HepG2 (cell line): ENCODE results near the gene ADAMTS18. TPM values are rescaled to one million over a fixed set of nuclear protein-coding genes. Genes with fewer than 3 reads are reported as not detected.
A peak's percentile ranks its signal among the peaks of the same experiment; 100 is the strongest.

Experiments used
- ATAC-seq: fragments of 200-7000 bp; cut with Tn5 transposase; 3 replicates; pipeline ENCODE4 v1.9.1; 2020; ENCODE audit warnings: mild to moderate bottlenecking, moderate library complexity
- BruUV-seq: library from RNA; stranded (reverse); fragments of 400-500 nt; replicated peaks from 2 replicates; lab custom pipeline; 2021; lab: Mats Ljungman, UMichigan
- CTCF ChIA-PET: fragments of 300-600 bp; formaldehyde crosslinking; extraction: SDS; loops from one replicate; lab custom pipeline; 2021; ENCODE audit warnings: low total read pairs, inconsistent platforms, low intra/inter-chr PET ratio; lab: Yijun Ruan, JAX
- POLR2A ChIA-PET: fragments of 350-600 bp; sonication (Branson Sonifier 250); formaldehyde crosslinking; loops from one replicate; lab custom pipeline; 2020; ENCODE audit warnings: antibody characterized with exemption, inconsistent platforms; lab: Yijun Ruan, JAX
- DNase-seq: peaks from one replicate; pipeline ENCODE4 v3.0.0-alpha.2; 2015; ENCODE audit warnings: low spot score
- FAIRE-seq: peaks from 3 replicates; lab custom pipeline; 2011; peaks lifted over from hg19 to GRCh38; lab: Jason Lieb, UNC
- H2AFZ ChIP-seq: one replicate; pipeline ENCODE4 v1.6.1; 2011; ENCODE audit warnings: low read length, inconsistent platforms
- H3K27ac ChIP-seq: fragments of 300-600 bp; 3 replicates; pipeline ENCODE4 v1.8.0; 2011; ENCODE audit warnings: mixed run types, mild to moderate bottlenecking, mixed read lengths, low read length, inconsistent platforms; ENCODE audit not compliant: insufficient read depth; ENCODE audit errors: extremely low read length
- H3K27me3 ChIP-seq, 2 experiments: fragments of 200-600 bp in 1 of 2; 2 replicates in 1 of 2; 3 replicates in 1 of 2; pipeline versions ENCODE4 v1.6.0 to v1.8.0; 2011; ENCODE audit warnings: low read length in 2 of 2, mild to moderate bottlenecking in 2 of 2, moderate library complexity in 2 of 2, inconsistent platforms in 1 of 2; ENCODE audit not compliant: insufficient read depth in 2 of 2, control insufficient read depth in 1 of 2
- H3K36me3 ChIP-seq, 2 experiments: fragments of 200-600 bp in 1 of 2; replicated peaks in 1 of 2; 2 replicates in 1 of 2; 3 replicates in 1 of 2; pipeline versions ENCODE4 v1.5.1 to v1.8.0; 2011; ENCODE audit warnings: low read length in 2 of 2, inconsistent platforms in 1 of 2; ENCODE audit not compliant: insufficient read depth in 2 of 2, control insufficient read depth in 1 of 2
- H3K4me1 ChIP-seq: 2 replicates; pipeline ENCODE4 v1.5.1; 2012; ENCODE audit warnings: low read length, inconsistent platforms; ENCODE audit not compliant: insufficient read depth
- H3K4me2 ChIP-seq: 2 replicates; pipeline ENCODE4 v1.6.0; 2011; ENCODE audit warnings: low read depth, low read length, inconsistent platforms
- H3K4me3 ChIP-seq, 3 experiments: fragments of 200-600 bp in 1 of 3; sonication (generic), shearing (Covaris generic) in 1 of 3; replicated peaks in 1 of 3; 2 replicates each; pipeline ENCODE4 v1.5.1; 2011 to 2016; ENCODE audit warnings: low read length in 3 of 3, inconsistent platforms in 2 of 3, low read depth in 2 of 3, mild to moderate bottlenecking in 2 of 3, control low read depth in 1 of 3, mixed read lengths in 1 of 3; ENCODE audit not compliant: insufficient read depth in 1 of 3
- H3K79me2 ChIP-seq: one replicate; pipeline ENCODE4 v1.6.1; 2011; ENCODE audit warnings: low read length, inconsistent platforms; ENCODE audit not compliant: insufficient read depth
- H3K9ac ChIP-seq: 2 replicates; pipeline ENCODE4 v1.6.0; 2011; ENCODE audit warnings: mild to moderate bottlenecking, low read depth, low read length, inconsistent platforms; ENCODE audit not compliant: insufficient read depth
- H3K9me3 ChIP-seq: 2 replicates; pipeline ENCODE4 v1.5.1; 2012; ENCODE audit warnings: mild to moderate bottlenecking, low read length
- H4K20me1 ChIP-seq: 2 replicates; pipeline ENCODE4 v1.6.0; 2011; ENCODE audit warnings: inconsistent platforms, mild to moderate bottlenecking, low read length, moderate library complexity; ENCODE audit not compliant: insufficient read depth
- ARID5B ChIP-seq: IDR thresholded peaks from 2 replicates; pipeline ENCODE4 v1.4.0; 2020; ENCODE audit warnings: mild to moderate bottlenecking, missing genetic modification reagents
- CBX5 ChIP-seq: sonication (generic); formaldehyde crosslinking; IDR thresholded peaks from 2 replicates; pipeline ENCODE4 v1.4.0; 2020; ENCODE audit warnings: missing genetic modification reagents, borderline replicate concordance
- DPF2 ChIP-seq: sonication (generic); formaldehyde crosslinking; IDR thresholded peaks from 2 replicates; pipeline ENCODE4 v1.4.0; 2020; ENCODE audit warnings: mild to moderate bottlenecking, low read depth, missing genetic modification reagents, borderline replicate concordance
- HMGXB4 ChIP-seq, 2 experiments: sonication (generic) in 1 of 2; formaldehyde crosslinking in 1 of 2; IDR thresholded peaks; 2 replicates each; pipeline versions ENCODE4 v1.4.0 to v1.6.1; 2018 to 2020; ENCODE audit warnings: missing genetic modification reagents in 2 of 2, borderline replicate concordance in 1 of 2, low read depth in 1 of 2, mild to moderate bottlenecking in 1 of 2, missing biosample characterization in 1 of 2
- IKZF1 ChIP-seq: fragments of 450-650 bp; IDR thresholded peaks from 2 replicates; pipeline ENCODE4 v1.7.1; 2016
- IKZF5 ChIP-seq: IDR thresholded peaks from 2 replicates; pipeline ENCODE4 v1.6.1; 2018; ENCODE audit warnings: missing genetic modification reagents, mild to moderate bottlenecking, missing compliant biosample characterization
- MYPOP ChIP-seq: sonication (generic); formaldehyde crosslinking; IDR thresholded peaks from 2 replicates; pipeline ENCODE4 v1.8.1; 2023; ENCODE audit warnings: mild to moderate bottlenecking, moderate library complexity, missing genetic modification reagents
- SRF ChIP-seq: IDR thresholded peaks from 2 replicates; pipeline ENCODE4 v1.6.1; 2011; ENCODE audit warnings: mild to moderate bottlenecking, low read depth, low read length, moderate library complexity
- ZNF292 ChIP-seq: sonication (generic); formaldehyde crosslinking; IDR thresholded peaks from 2 replicates; pipeline ENCODE4 v1.8.1; 2022; ENCODE audit warnings: mild to moderate bottlenecking, low read depth, missing genetic modification reagents, borderline replicate concordance
- WGBS: methylation state at CpG from one replicate; pipeline ENCODE4 v1.1.6; 2017; ENCODE audit warnings: low lambda C conversion rate; 5-methylcytosine and 5-hydroxymethylcytosine counted together
- in situ Hi-C: cut with HindIII; loops from 2 replicates; pipeline ENCODE4 v1.10.0; 2017; ENCODE audit warnings: low pct_unique_long_range_greater_than_20kb; ENCODE audit not compliant: extremely low pct_ligation_motif_present
- intact Hi-C: fragments of 100-400 bp; cut with micrococcal nuclease; formaldehyde crosslinking; loops from one replicate; pipeline ENCODE4 v1.10.0; 2022; ENCODE audit not compliant: unreplicated experiment
- polyA plus RNA-seq, 8 experiments: library from polyadenylated mRNA; depleted of rRNA in 3 of 8; stranded (reverse) in 7 of 8; unstranded in 1 of 8; fragments of >200 nt; fragmentation: Illumina TruSeq in 4 of 8; extraction: Trizol in 4 of 8; gene quantifications; 2 replicates each; pipeline versions ENCODE4 v1.2.1 to v1.2.3, GENCODE V29; 2011 to 2016; ENCODE audit warnings: low read depth in 4 of 8, missing spikeins in 1 of 8, mixed read lengths in 1 of 8; ENCODE audit not compliant: insufficient read depth in 1 of 8
- total RNA-seq, 5 experiments: library from RNA; depleted of rRNA; stranded (reverse); fragments of >200 nt; fragmentation: Illumina TruSeq; extraction: Trizol; gene quantifications; 2 replicates each; pipeline ENCODE4 v1.2.3, GENCODE V29; 2016; ENCODE audit warnings: low read depth in 1 of 5

ADAMTS18 gene
- total and polyA plus RNA-seq, 2 of the 13 experiments (the other 11 are each of a cell fraction or from before 2014, with no cell fraction given), result 0.01 TPM; not detected in 1

GRCh38 chr16:77359065-77359502 is 75.8 kb downstream of the ADAMTS18 start:
- no peaks in the 10 kb centered on the region for H4K20me1 ChIP-seq
- DNase-seq (peak; percentile 96), ATAC-seq (peak; percentile 99), FAIRE-seq (peak; percentile 59)
- ChIA-PET CTCF (no interaction called here), POLR2A (no interaction called here)
- peaks cover 29% of the 10 kb centered on the region for H3K4me1 ChIP-seq
- H3K9me3 ChIP-seq, result no peaks in the 10 kb centered on the region
- no peak overlapping the region for H3K4me3 ChIP-seq
- 0 out of 2 replicates have a peak overlapping the region, but pooled peaks have one; percentile 19 for H3K4me2 ChIP-seq
- H3K27ac ChIP-seq, result no peak overlapping the region
- in situ Hi-C loops, result no loop called here
- peaks cover 0 to 9% of the 10 kb centered on the region in 2 experiments; a peak in 2 of 5 replicates for H3K27me3 ChIP-seq
- WGBS, result 0% methylated on average over 4 of the region's 4 CpGs
- H3K9ac ChIP-seq, result no peak overlapping the region
- H3K36me3 ChIP-seq, result no peaks in the 10 kb centered on the region
- H2AFZ ChIP-seq, result no peak overlapping the region
- intact Hi-C loops, result loop anchor here (2.0 kb wide), 1 partner anchor 24 kb away; no protein-coding TSS in a partner anchor
- BruUV-seq, result no TSS peak
- no peaks in the 10 kb centered on the region for H3K79me2 ChIP-seq
- TF ChIP-seq MYPOP (CRISPR knock-in tag) (peak; percentile 31; the same call in 1 of the 2 replicates), ZNF292 (CRISPR knock-in tag) (no peak; the same call in 1 of the 2 replicates), DPF2 (CRISPR knock-in tag) (peak; percentile 58; the same call in 1 of the 2 replicates), IKZF5 (CRISPR knock-in tag) (0 out of 2 replicates have a peak, but pooled peaks have one; percentile 36), CBX5 (CRISPR knock-in tag) (peak; percentile 75; the same call in 1 of the 2 replicates), HMGXB4 (CRISPR knock-in tag; IDR thresholded peaks at IDR 0.05; ENCODE audit: borderline replicate concordance in 1 of 2, low read depth in 1 of 2) (0 out of 4 replicates have a peak, but pooled peaks of 1 of the 2 experiments have one; percentile 27), SRF (no peak), IKZF1 (no peak), ARID5B (CRISPR knock-in tag) (peak; percentile 97)
